Measurements from ENCODE around the gene GRAP. TPM values are rescaled to one million over a fixed set of nuclear protein-coding genes. Genes with fewer than 3 reads are reported as not detected.

The GRAP gene
- total RNA-seq, 2 experiments from 2014 or later = 15.4 to 16.1 TPM

DNA sequence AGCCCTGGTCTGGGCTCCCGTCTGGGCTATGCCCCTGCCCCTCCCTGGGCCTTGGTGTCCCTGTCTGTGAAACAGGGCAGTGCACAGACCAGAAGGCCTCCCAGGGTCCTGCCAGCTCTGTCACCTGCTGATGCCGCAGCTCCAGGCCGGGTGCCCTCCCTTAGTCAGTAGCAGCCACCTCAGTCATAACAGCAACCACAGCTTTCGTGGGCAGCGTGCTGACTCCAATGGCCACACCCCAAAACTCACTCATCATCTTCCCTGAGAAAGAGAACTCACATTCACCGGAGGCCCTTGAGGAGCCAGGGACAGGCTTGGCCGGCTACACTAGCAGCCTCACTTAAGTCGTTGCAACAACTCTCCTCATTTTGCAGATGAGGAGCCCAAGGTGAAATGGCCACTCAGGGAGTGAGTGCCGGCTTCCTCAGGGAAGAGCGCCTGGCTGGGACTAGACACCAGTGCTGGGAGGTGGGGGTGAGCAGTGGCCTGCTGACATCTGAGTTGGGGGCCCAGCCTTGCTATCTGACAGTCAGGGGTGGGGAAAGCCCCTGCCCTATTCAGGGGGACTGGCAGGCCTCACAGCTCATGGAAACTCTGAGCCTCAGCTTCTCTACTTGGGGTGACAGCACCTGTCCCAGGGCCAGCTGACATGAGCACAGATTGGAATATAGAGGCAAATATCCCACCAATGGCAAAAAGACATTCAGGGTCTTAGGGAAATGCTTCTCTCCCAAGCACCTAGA lies 72.2 kb downstream of the GRAP start:
- Mint-ChIP-seq H3K27me3 (no peaks in the 10 kb centered on the region), H3K4me1 (peaks cover 3% of the 10 kb centered on the region), H3K27ac (no peak overlapping the region), H3K4me3 (no peak overlapping the region), H3K9me3 (no peaks in the 10 kb centered on the region), H3K36me3 (ENCODE audit: low read depth) (no peaks in the 10 kb centered on the region)
- ChIA-PET CTCF (interaction anchor here (0.9 to 5.5 kb wide), 2 partner anchors 14 to 19 kb away, joined by 3 to 25 read pairs; no protein-coding TSS in a partner anchor), POLR2A (no interaction called here)
- DNase-seq = no peak

DNA sequence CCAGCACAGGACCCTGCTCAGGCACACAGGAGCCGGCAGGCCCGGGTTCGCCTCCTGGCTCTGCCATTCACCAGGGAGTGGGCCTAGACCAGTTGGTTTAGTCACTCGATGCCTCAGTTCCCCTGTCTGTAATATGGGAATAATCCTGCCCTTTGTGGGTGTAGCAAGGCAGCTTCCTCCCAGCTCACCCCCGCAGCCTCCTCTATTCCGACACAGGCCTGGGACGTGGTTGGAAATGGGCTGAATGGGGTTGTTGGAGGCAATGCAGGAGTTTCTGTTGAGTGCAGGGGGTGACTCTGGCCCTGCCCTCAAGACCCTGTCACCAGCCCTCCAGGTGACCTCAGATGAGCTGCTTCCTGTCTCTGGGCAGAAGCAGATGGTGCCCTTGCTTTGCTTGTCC lies 75.0 kb downstream of the GRAP start:
- ChIA-PET CTCF (interaction anchor here (5.5 kb wide), 1 partner anchor 11 kb away, joined by 25 read pairs; no protein-coding TSS in a partner anchor), POLR2A (no interaction called here)
- DNase-seq = no peak
- Mint-ChIP-seq H3K9me3 (no peaks in the 10 kb centered on the region), H3K36me3 (ENCODE audit: low read depth) (no peaks in the 10 kb centered on the region), H3K4me1 (peaks cover 5% of the 10 kb centered on the region), H3K27ac (no peak overlapping the region), H3K4me3 (no peak overlapping the region), H3K27me3 (no peaks in the 10 kb centered on the region)

Other genes with a start within 250 kb of the GRAP start
- 10 to 100 TPM; 36.0 to 36.6 TPM for gene PRPSAP2, start 188.8 kb downstream of the GRAP start, total RNA-seq
- not detected for gene SLC5A10, start 94.8 kb downstream of the GRAP start, total RNA-seq
- gene FAM83G, start 42.2 kb downstream of the GRAP start, total RNA-seq = 1 to 10 TPM; 6.4 to 6.5 TPM
- gene GRAPL, start 80.6 kb upstream of the GRAP start, total RNA-seq = 10 to 100 TPM in 1 of 2 experiments, 1 to 10 TPM in 1; 9.2 to 10.1 TPM
- gene EPN2, start 190.4 kb upstream of the GRAP start, total RNA-seq = 1 to 10 TPM; 6.3 to 7.7 TPM